IPS DF 19.7 (cell line): ENCODE data around the gene TNNT2.
A peak's percentile ranks its signal among the peaks of the same experiment; 100 is the strongest.

Experiments
- DNase-seq: peaks from one replicate; pipeline ENCODE4 v3.0.0-alpha.2; 2013; ENCODE audit warnings: low read depth, low spot score

TNNT2 gene

GRCh38 chr1:201376464-201377374 is 761 bp downstream of the TNNT2 start:
- DNase-seq, result peak; percentile 99

- no peak for DNase-seq
Observed at GRCh38 chr1:201376107-201376463, 1.4 kb downstream of the TNNT2 start.

GRCh38 chr1:201375169-201375568 is 2.3 kb downstream of the TNNT2 start:
- no peak for DNase-seq

GRCh38 chr1:201374364-201374763 is 3.1 kb downstream of the TNNT2 start:
- no peak for DNase-seq

- no peak for DNase-seq
Observed at GRCh38 chr1:201371792-201372191, 5.7 kb downstream of the TNNT2 start.

- no peak for DNase-seq
Observed at GRCh38 chr1:201371276-201371675, 6.2 kb downstream of the TNNT2 start.

- no peak for DNase-seq
Observed at GRCh38 chr1:201370500-201370899, 7.0 kb downstream of the TNNT2 start.

- DNase-seq, result no peak
Observed at GRCh38 chr1:201369209-201369608, 8.3 kb downstream of the TNNT2 start.

GRCh38 chr1:201366696-201367095 is 10.8 kb downstream of the TNNT2 start:
- DNase-seq, result no peak

GRCh38 chr1:201365251-201365650 is 12.2 kb downstream of the TNNT2 start:
- no peak for DNase-seq

GRCh38 chr1:201364808-201365105 is 12.7 kb downstream of the TNNT2 start:
- no peak for DNase-seq

GRCh38 chr1:201363467-201363866 is 14.0 kb downstream of the TNNT2 start:
- DNase-seq, result no peak

GRCh38 chr1:201362906-201363305 is 14.6 kb downstream of the TNNT2 start:
- DNase-seq, result no peak

GRCh38 chr1:201361652-201362504 is 15.6 kb downstream of the TNNT2 start:
- DNase-seq, result no peak

- no peak for DNase-seq
Observed at GRCh38 chr1:201360901-201361651, 16.4 kb downstream of the TNNT2 start.

- DNase-seq, result no peak
Observed at GRCh38 chr1:201360486-201360885, 17.0 kb downstream of the TNNT2 start.

GRCh38 chr1:201359873-201360210 is 17.6 kb downstream of the TNNT2 start:
- no peak for DNase-seq

- no peak for DNase-seq
Observed at GRCh38 chr1:201359031-201359872, 18.2 kb downstream of the TNNT2 start.

- no peak for DNase-seq
Observed at GRCh38 chr1:201358596-201358995, 18.9 kb downstream of the TNNT2 start.

GRCh38 chr1:201357636-201358348 is 19.7 kb downstream of the TNNT2 start:
- DNase-seq, result no peak

GRCh38 chr1:201357211-201357610 is 20.3 kb downstream of the TNNT2 start:
- DNase-seq, result no peak
